Mesenchymal stem cell (in vitro differentiated cells and primary cell): ENCODE data around the gene PPARA.

Source experiments
- DNase-seq: peaks from one replicate; pipeline ENCODE4 v3.0.0-alpha.2; 2013
- H2AFZ ChIP-seq: one replicate; pipeline ENCODE4 v1.6.1; 2013; ENCODE audit warnings: low read depth, mild to moderate bottlenecking, control low read depth, inconsistent platforms, low read length, moderate library complexity
- H2AK5ac ChIP-seq: 2 replicates; pipeline ENCODE4 v1.6.1; 2013; ENCODE audit warnings: low read length, moderate library complexity, mild to moderate bottlenecking, inconsistent platforms; ENCODE audit not compliant: severe bottlenecking
- H2BK120ac ChIP-seq: one replicate; pipeline ENCODE4 v1.6.1; 2013; ENCODE audit warnings: low read depth, mild to moderate bottlenecking, inconsistent platforms, low read length, moderate library complexity
- H2BK12ac ChIP-seq, 2 experiments: one replicate each; pipeline ENCODE4 v1.6.1; 2013; ENCODE audit warnings: inconsistent platforms in 2 of 2, low read length in 2 of 2, mild to moderate bottlenecking in 2 of 2, moderate library complexity in 2 of 2, control low read depth in 1 of 2
- H2BK15ac ChIP-seq: one replicate; pipeline ENCODE4 v1.6.1; 2013; ENCODE audit warnings: mild to moderate bottlenecking, low read depth, inconsistent platforms; ENCODE audit not compliant: poor library complexity, severe bottlenecking
- H2BK5ac ChIP-seq: 2 replicates; pipeline ENCODE4 v1.6.1; 2013; ENCODE audit warnings: low read depth, mild to moderate bottlenecking, low read length, control low read depth, inconsistent platforms; ENCODE audit not compliant: poor library complexity, severe bottlenecking
- H3K14ac ChIP-seq, 2 experiments: one replicate each; pipeline ENCODE4 v1.6.1; 2013; ENCODE audit warnings: inconsistent platforms in 2 of 2, low read length in 2 of 2, control low read depth in 1 of 2, mild to moderate bottlenecking in 1 of 2, moderate library complexity in 1 of 2
- H3K18ac ChIP-seq, 2 experiments: one replicate each; pipeline ENCODE4 v1.6.1; 2013; ENCODE audit warnings: inconsistent platforms in 2 of 2, low read length in 2 of 2, control low read depth in 1 of 2, low read depth in 1 of 2, mild to moderate bottlenecking in 1 of 2
- H3K23ac ChIP-seq, 2 experiments: one replicate each; pipeline ENCODE4 v1.6.1; 2013; ENCODE audit warnings: inconsistent platforms in 2 of 2, low read length in 2 of 2, mild to moderate bottlenecking in 2 of 2, moderate library complexity in 2 of 2, control low read depth in 1 of 2
- H3K27ac ChIP-seq: 2 replicates; pipeline ENCODE4 v1.5.1; 2013; ENCODE audit warnings: mild to moderate bottlenecking, moderate library complexity, low read length, control low read depth, inconsistent platforms; ENCODE audit not compliant: poor library complexity, severe bottlenecking
- H3K27me3 ChIP-seq, 2 experiments: 2 replicates each; pipeline versions ENCODE4 v1.6.1 to v1.7.0; 2013; ENCODE audit warnings: low read length in 2 of 2, mild to moderate bottlenecking in 2 of 2, moderate library complexity in 2 of 2, control low read depth in 1 of 2, inconsistent platforms in 1 of 2; ENCODE audit not compliant: control insufficient read depth in 1 of 2, insufficient read depth in 1 of 2
- H3K36me3 ChIP-seq, 2 experiments: 2 replicates each; pipeline versions ENCODE4 v1.6.1 to v1.7.0; 2013; ENCODE audit warnings: low read length in 2 of 2, control low read depth in 1 of 2, inconsistent platforms in 1 of 2, low read depth in 1 of 2, mild to moderate bottlenecking in 1 of 2; ENCODE audit not compliant: insufficient read depth in 2 of 2, control insufficient read depth in 1 of 2
- H3K4ac ChIP-seq, 2 experiments: one replicate each; pipeline ENCODE4 v1.6.1; 2013; ENCODE audit warnings: inconsistent platforms in 2 of 2, low read length in 2 of 2, mild to moderate bottlenecking in 2 of 2, moderate library complexity in 2 of 2, control low read depth in 1 of 2, low read depth in 1 of 2
- H3K4me1 ChIP-seq: 2 replicates; pipeline ENCODE4 v1.6.1; 2013; ENCODE audit warnings: low read depth, low read length, control low read depth; ENCODE audit not compliant: control insufficient read depth, insufficient read depth
- H3K4me2 ChIP-seq: 2 replicates; pipeline ENCODE4 v1.6.1; 2013; ENCODE audit warnings: low read length, mild to moderate bottlenecking, inconsistent platforms; ENCODE audit not compliant: poor library complexity, severe bottlenecking
- H3K4me3 ChIP-seq, 2 experiments: 2 replicates each; pipeline versions ENCODE4 v1.5.1 to v1.7.0; 2013; ENCODE audit warnings: low read length in 2 of 2, mild to moderate bottlenecking in 2 of 2, control low read depth in 1 of 2, low read depth in 1 of 2; ENCODE audit not compliant: insufficient read depth in 1 of 2
- H3K79me1 ChIP-seq: replicated peaks from 2 replicates; pipeline ENCODE4 v1.6.1; 2013; ENCODE audit warnings: mild to moderate bottlenecking, control low read depth, low read length, inconsistent platforms; ENCODE audit not compliant: poor library complexity, severe bottlenecking
- H3K9ac ChIP-seq: 2 replicates; pipeline ENCODE4 v1.7.0; 2013; ENCODE audit warnings: mild to moderate bottlenecking, low read length, moderate library complexity
- H3K9me3 ChIP-seq: 2 replicates; pipeline ENCODE4 v1.7.0; 2013; ENCODE audit warnings: mild to moderate bottlenecking, low read length; ENCODE audit not compliant: control insufficient read depth
- H4K8ac ChIP-seq: one replicate; pipeline ENCODE4 v1.6.1; 2013; ENCODE audit warnings: inconsistent platforms, mild to moderate bottlenecking, low read length, moderate library complexity
- H4K91ac ChIP-seq: one replicate; pipeline ENCODE4 v1.6.1; 2013; ENCODE audit warnings: mild to moderate bottlenecking, low read length, inconsistent platforms
- WGBS: methylation state at CpG from one replicate; pipeline ENCODE4 v1.1.7; 2013; ENCODE audit warnings: mixed read lengths; 5-methylcytosine and 5-hydroxymethylcytosine counted together

The PPARA gene

GRCh38 chr22:46219636-46220035, 69.3 kb downstream of the PPARA start:
- Histone ChIP-seq H3K14ac (no peak overlapping the region), H3K36me3 (peaks cover 54 to 74% of the 10 kb centered on the region in 2 experiments), H3K18ac (no peak overlapping the region), H3K4me3 (no peak overlapping the region), H3K4me1 (no peaks in the 10 kb centered on the region), H3K27ac (no peak overlapping the region), H3K9me3 (no peaks in the 10 kb centered on the region), H3K27me3 (no peaks in the 10 kb centered on the region), H2BK15ac (no peak overlapping the region), H2AFZ (no peak overlapping the region), H3K4ac (no peak overlapping the region), H3K79me1 (no peaks in the 10 kb centered on the region), H2BK12ac (no peak overlapping the region), H4K8ac (no peak overlapping the region), H2BK5ac (no peak overlapping the region), H3K4me2 (no peak overlapping the region), H2AK5ac (no peak overlapping the region), H2BK120ac (no peak overlapping the region), H3K9ac (no peak overlapping the region), H4K91ac (no peak overlapping the region), H3K23ac (no peak overlapping the region)
- 94% methylated on average over 10 of the region's 10 CpGs for WGBS
- DNase-seq, result no peak

DNA sequence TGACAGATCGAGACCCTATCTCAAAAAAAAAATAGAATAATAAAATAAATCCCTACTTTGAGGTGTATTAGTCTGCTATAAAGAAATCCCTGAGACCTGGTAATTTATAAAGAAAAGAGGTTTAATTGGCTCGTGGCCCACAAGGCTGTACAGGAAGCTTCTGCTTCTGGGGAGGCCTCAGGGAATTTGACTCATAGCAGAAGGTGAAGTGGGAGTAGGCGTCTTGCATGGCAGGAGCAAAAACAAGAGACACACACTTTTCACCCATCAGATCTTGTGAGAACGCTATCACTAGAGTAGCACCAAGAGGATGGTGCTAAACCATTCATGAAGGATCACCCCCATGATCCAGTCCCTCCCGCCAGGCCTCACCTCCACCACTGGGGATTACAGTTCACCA, 70.6 kb downstream of the PPARA start:
- Histone ChIP-seq H2AFZ (no peak overlapping the region), H2BK15ac (no peak overlapping the region), H3K4me3 (no peak overlapping the region), H3K27ac (no peak overlapping the region), H3K36me3 (peaks cover 57 to 75% of the 10 kb centered on the region in 2 experiments), H4K8ac (no peak overlapping the region), H3K79me1 (no peaks in the 10 kb centered on the region), H3K4me1 (no peaks in the 10 kb centered on the region), H2BK12ac (no peak overlapping the region), H2BK5ac (no peak overlapping the region), H3K4me2 (no peak overlapping the region), H2AK5ac (no peak overlapping the region), H3K23ac (no peak overlapping the region), H3K14ac (no peak overlapping the region), H3K9ac (no peak overlapping the region), H4K91ac (no peak overlapping the region), H3K18ac (no peak overlapping the region), H2BK120ac (no peak overlapping the region), H3K9me3 (no peaks in the 10 kb centered on the region), H3K4ac (no peak overlapping the region), H3K27me3 (no peaks in the 10 kb centered on the region)
- 89% methylated on average over 4 of the region's 5 CpGs for WGBS
- DNase-seq, result no peak

GRCh38 chr22:46224044-46224897, 73.9 kb downstream of the PPARA start:
- Histone ChIP-seq H3K14ac (no peak overlapping the region), H3K9ac (no peak overlapping the region), H3K27me3 (no peaks in the 10 kb centered on the region), H3K4ac (no peak overlapping the region), H2BK15ac (no peak overlapping the region), H3K27ac (no peak overlapping the region), H4K91ac (no peak overlapping the region), H3K79me1 (no peaks in the 10 kb centered on the region), H3K18ac (no peak overlapping the region), H3K4me3 (no peak overlapping the region), H2BK5ac (no peak overlapping the region), H2AK5ac (no peak overlapping the region), H3K4me1 (no peaks in the 10 kb centered on the region), H2BK120ac (no peak overlapping the region), H3K9me3 (no peaks in the 10 kb centered on the region), H3K36me3 (peaks cover 43 to 51% of the 10 kb centered on the region in 2 experiments), H3K4me2 (no peak overlapping the region), H2AFZ (no peak overlapping the region), H3K23ac (no peak overlapping the region), H4K8ac (no peak overlapping the region), H2BK12ac (no peak overlapping the region)
- no peak for DNase-seq
- WGBS, result 93% methylated on average over 23 of the region's 23 CpGs

DNA sequence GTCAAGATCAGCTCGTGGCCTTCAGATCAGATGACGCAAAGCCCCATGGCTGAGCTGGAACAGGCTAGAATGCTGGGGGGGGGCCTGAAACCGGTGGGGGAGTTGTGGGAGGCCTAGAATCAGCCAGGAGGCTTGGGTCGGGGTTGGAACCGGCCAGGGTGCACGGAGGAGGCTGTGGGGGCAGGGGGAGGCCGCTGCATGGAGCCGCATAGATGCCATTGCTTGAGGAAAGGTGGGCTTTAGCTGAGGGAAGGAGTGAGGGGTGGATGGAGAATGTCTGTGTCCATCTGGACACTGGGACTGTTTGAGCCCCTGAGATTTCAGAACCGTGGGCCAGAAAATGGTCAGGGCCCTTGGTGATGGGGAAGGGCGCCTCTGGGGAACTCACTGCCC, 74.6 kb downstream of the PPARA start:
- Histone ChIP-seq H2AFZ (no peak overlapping the region), H3K14ac (no peak overlapping the region), H2AK5ac (no peak overlapping the region), H2BK15ac (no peak overlapping the region), H2BK5ac (no peak overlapping the region), H3K4me2 (no peak overlapping the region), H4K8ac (no peak overlapping the region), H3K27me3 (no peaks in the 10 kb centered on the region), H3K23ac (no peak overlapping the region), H3K4ac (no peak overlapping the region), H3K18ac (no peak overlapping the region), H2BK120ac (no peak overlapping the region), H2BK12ac (no peak overlapping the region), H3K36me3 (peaks cover 37 to 45% of the 10 kb centered on the region in 2 experiments), H4K91ac (no peak overlapping the region), H3K79me1 (no peaks in the 10 kb centered on the region), H3K9me3 (no peaks in the 10 kb centered on the region), H3K9ac (no peak overlapping the region), H3K27ac (no peak overlapping the region), H3K4me1 (no peaks in the 10 kb centered on the region), H3K4me3 (no peak overlapping the region)
- DNase-seq, result no peak
- 95% methylated on average over 10 of the region's 10 CpGs for WGBS
